Activated naive CD4-positive, alpha-beta T cell treated with anti-CD3 and anti-CD28 coated beads, Interleukin-2, amount 50 U/mL, for 16 hours (primary cell): Measurements from ENCODE around the gene ATRIP.
"Not testable (repeated sequence)": the region's sequence is repeated elsewhere in the genome, so short reads cannot be mapped to it uniquely, and the experiment has no call there.

Experiments used
- DNase-seq: peaks from one replicate; pipeline ENCODE4 v3.0.0-alpha.2; 2020

Gene ATRIP

GRCh38 chr3:48470286-48470685 lies 23.7 kb downstream of the ATRIP start:
- no peak for DNase-seq

GRCh38 chr3:48472673-48472922 lies 26.1 kb downstream of the ATRIP start:
- no peak for DNase-seq

GRCh38 chr3:48472923-48473616 lies 26.5 kb downstream of the ATRIP start:
- peak; percentile 94 for DNase-seq

GRCh38 chr3:48473617-48473952 lies 27.0 kb downstream of the ATRIP start:
- no peak for DNase-seq

GRCh38 chr3:48474031-48474430 lies 27.5 kb downstream of the ATRIP start:
- not testable (repeated sequence) for DNase-seq

- DNase-seq: no peak
Observed at GRCh38 chr3:48474619-48475018, 28.1 kb downstream of the ATRIP start.

GRCh38 chr3:48475188-48475587 lies 28.7 kb downstream of the ATRIP start:
- no peak for DNase-seq

GRCh38 chr3:48476426-48477053 lies 30.0 kb downstream of the ATRIP start:
- no peak for DNase-seq

GRCh38 chr3:48477959-48478520 lies 31.5 kb downstream of the ATRIP start:
- DNase-seq: no peak

GRCh38 chr3:48478626-48479555 lies 32.4 kb downstream of the ATRIP start:
- peak; percentile 45 for DNase-seq

GRCh38 chr3:48480891-48481290 lies 34.4 kb downstream of the ATRIP start:
- not testable (repeated sequence) for DNase-seq

GRCh38 chr3:48482822-48483221 lies 36.3 kb downstream of the ATRIP start:
- not testable (repeated sequence) for DNase-seq

GRCh38 chr3:48486952-48487351 lies 40.4 kb downstream of the ATRIP start:
- no peak for DNase-seq

GRCh38 chr3:48492461-48493202 lies 46.1 kb downstream of the ATRIP start:
- no peak for DNase-seq

- DNase-seq: no peak
Observed at GRCh38 chr3:48493203-48493501, 46.6 kb downstream of the ATRIP start.

- DNase-seq: no peak
Observed at GRCh38 chr3:48500656-48501055, 54.1 kb downstream of the ATRIP start.

GRCh38 chr3:48501196-48501595 lies 54.7 kb downstream of the ATRIP start:
- DNase-seq: no peak

GRCh38 chr3:48502121-48502520 lies 55.6 kb downstream of the ATRIP start:
- DNase-seq: no peak

- no peak for DNase-seq
Observed at GRCh38 chr3:48502728-48503168, 56.2 kb downstream of the ATRIP start.

- no peak for DNase-seq
Observed at GRCh38 chr3:48503401-48504050, 57.0 kb downstream of the ATRIP start.

- DNase-seq: peak; percentile 60
Observed at GRCh38 chr3:48504051-48504946, 57.8 kb downstream of the ATRIP start, which contains the start of gene SHISA5. TSS of gene SHISA5 (minus strand) at chr3:48504174. CDS start at chr3:48504094, 80 bp downstream.
